PC-3 (cell line): ENCODE measurements around the gene ADH6.

Experiments
- EZH2 ChIP-seq: fragments of 300-600 bp; sonication (generic); IDR thresholded peaks from one replicate; pipeline ENCODE4 v1.6.1; 2017; ENCODE audit warnings: antibody characterized with exemption, mild to moderate bottlenecking, low read length; ENCODE audit not compliant: unreplicated experiment
- EZH2phosphoT487 ChIP-seq: fragments of 300-600 bp; sonication (generic); IDR thresholded peaks from 2 replicates; pipeline ENCODE4 v1.6.1; 2018; ENCODE audit warnings: mild to moderate bottlenecking, antibody characterized with exemption, low read length, borderline replicate concordance
- TF ChIP-seq, protein P1 (sequence below): fragments of 300-600 bp; sonication (generic); conservative IDR thresholded peaks from 2 replicates; pipeline ENCODE4 v1.5.1; 2017; ENCODE audit warnings: antibody characterized with exemption, low read depth, mild to moderate bottlenecking, low read length

- TF ChIP-seq EZH2phosphoT487 = no peak
- TF ChIP-seq EZH2 = no peak
- TF ChIP-seq, protein P1, sequence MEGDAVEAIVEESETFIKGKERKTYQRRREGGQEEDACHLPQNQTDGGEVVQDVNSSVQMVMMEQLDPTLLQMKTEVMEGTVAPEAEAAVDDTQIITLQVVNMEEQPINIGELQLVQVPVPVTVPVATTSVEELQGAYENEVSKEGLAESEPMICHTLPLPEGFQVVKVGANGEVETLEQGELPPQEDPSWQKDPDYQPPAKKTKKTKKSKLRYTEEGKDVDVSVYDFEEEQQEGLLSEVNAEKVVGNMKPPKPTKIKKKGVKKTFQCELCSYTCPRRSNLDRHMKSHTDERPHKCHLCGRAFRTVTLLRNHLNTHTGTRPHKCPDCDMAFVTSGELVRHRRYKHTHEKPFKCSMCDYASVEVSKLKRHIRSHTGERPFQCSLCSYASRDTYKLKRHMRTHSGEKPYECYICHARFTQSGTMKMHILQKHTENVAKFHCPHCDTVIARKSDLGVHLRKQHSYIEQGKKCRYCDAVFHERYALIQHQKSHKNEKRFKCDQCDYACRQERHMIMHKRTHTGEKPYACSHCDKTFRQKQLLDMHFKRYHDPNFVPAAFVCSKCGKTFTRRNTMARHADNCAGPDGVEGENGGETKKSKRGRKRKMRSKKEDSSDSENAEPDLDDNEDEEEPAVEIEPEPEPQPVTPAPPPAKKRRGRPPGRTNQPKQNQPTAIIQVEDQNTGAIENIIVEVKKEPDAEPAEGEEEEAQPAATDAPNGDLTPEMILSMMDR = no peak
These were observed 62.1 kb downstream of the ADH6 start for GRCh38 chr4:99156992-99157391.
